Measurements from ENCODE around the gene LANCL1.
"Not testable (repeated sequence)": the region's sequence is repeated elsewhere in the genome, so short reads cannot be mapped to it uniquely, and the experiment has no call there.

LANCL1 gene

GRCh38 chr2:210460322-210461227, 16.0 kb downstream of the LANCL1 start:
- H3K4me3 ChIP-seq (ENCODE audit: low read depth, low read length) = no peak overlapping the region

DNA sequence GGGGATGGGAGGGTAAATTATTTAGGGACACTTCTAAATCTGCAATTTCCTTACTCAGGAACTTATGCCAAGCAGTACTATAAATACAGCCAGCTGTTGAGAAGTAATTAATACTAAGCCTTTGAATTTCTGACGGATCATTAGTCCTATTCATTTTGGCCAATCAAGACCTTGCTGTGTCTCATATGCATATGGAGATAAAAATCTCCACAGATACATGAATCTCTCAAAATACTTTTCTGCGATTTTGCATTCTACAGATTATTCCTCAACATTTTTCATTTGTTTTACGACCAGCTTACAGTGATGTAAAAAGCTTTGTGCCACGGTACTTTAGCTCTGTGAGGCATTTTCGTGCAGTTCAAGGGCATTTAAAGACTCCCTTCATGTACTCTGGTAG, 16.7 kb downstream of the LANCL1 start:
- H3K4me3 ChIP-seq (ENCODE audit: low read depth, low read length) = no peak overlapping the region

- H3K4me3 ChIP-seq (ENCODE audit: low read depth, low read length) = no peak overlapping the region
Observed at GRCh38 chr2:210459407-210459806, 17.2 kb downstream of the LANCL1 start.

- no peak overlapping the region for H3K4me3 ChIP-seq (ENCODE audit: low read depth, low read length)
Observed at GRCh38 chr2:210458395-210458794, 18.2 kb downstream of the LANCL1 start.

DNA sequence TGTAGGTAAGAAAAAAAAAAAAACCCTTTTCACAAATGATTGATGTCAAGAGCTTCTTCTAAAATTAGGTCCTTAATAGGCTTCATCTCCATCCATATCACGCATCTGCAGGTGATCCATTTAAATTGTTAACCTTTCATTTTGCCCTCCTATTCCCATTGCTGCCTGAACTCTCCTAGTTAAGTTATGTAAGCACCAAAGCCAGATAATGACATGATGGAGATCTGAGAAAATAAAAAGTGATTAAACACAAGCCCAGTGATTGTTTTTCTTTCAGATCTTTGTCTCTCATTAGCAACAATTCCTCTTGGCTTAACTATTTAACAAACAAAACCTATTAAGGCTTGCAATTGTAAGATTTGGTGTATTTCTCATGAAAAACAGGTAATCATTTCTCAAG, 20.0 kb downstream of the LANCL1 start:
- no peak overlapping the region for H3K4me3 ChIP-seq (ENCODE audit: low read depth, low read length)

DNA sequence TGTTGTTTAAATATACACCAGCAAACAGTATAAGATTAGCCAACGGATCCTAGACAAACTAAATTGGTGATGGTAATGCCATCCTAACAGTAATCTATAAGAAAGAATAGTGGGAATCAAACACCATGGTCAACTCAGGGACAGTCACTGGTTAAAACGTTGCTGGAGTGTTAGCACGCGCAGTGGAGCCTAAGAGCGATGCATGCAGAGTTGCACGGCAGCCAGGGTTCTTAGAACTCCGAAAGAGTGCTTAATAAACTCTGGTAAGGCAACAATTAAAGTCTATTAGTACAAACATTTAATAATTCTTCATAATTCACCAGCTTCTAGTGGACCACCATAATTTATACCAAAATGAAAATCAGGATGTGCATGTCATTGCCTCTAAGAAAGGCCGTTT, 22.2 kb downstream of the LANCL1 start:
- no peak overlapping the region for H3K4me3 ChIP-seq (ENCODE audit: low read depth, low read length)

GRCh38 chr2:210452194-210452593, 24.4 kb downstream of the LANCL1 start:
- no peak overlapping the region for H3K4me3 ChIP-seq (ENCODE audit: low read depth, low read length)

- H3K4me3 ChIP-seq (ENCODE audit: low read depth, low read length) = not testable (repeated sequence)
Observed at GRCh38 chr2:210450942-210451341, 25.6 kb downstream of the LANCL1 start.

DNA sequence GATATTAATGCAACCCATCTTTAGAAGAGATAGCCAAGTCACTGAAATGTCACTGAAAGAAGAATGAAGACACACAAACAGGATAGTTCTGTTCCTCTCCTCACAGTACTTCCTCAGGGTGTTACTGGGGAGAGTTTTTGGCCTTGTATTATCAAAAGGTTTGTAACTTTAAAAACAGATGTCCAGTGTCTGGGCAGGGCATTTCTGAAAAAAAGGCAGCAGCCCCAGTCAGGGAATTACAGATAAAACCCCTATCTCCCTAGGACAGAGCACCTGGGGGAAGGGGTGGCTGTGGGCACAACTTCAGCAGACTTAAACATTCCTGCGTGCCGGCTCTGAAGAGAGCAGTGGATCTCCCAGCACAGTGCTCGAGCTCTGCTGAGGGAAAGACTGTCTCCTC, 30.8 kb downstream of the LANCL1 start:
- no peak overlapping the region for H3K4me3 ChIP-seq (ENCODE audit: low read depth, low read length)

- no peak overlapping the region for H3K4me3 ChIP-seq (ENCODE audit: low read depth, low read length)
Observed at GRCh38 chr2:210445116-210445707, 31.3 kb downstream of the LANCL1 start.

GRCh38 chr2:210443527-210443926, 33.0 kb downstream of the LANCL1 start:
- no peak overlapping the region for H3K4me3 ChIP-seq (ENCODE audit: low read depth, low read length)

DNA sequence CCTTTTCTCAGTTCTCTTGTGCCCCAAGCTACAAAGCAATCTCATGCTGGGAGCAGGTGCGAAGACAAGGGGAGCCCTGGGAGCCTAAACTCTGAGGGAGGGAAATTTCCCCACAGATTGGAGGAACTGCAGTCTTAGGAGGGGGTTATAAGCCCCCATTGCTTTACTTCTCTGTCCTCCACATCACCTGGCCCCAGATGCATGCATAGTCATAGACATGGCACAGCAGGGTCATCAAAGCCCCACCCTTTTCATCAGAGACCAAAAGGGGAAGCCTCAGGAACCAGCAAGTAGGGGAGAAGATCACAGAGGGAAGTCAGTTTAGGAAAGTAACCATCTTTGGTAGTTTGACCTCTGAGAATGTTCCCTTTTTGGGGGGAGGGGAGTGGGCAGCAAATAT, 33.7 kb downstream of the LANCL1 start:
- H3K4me3 ChIP-seq (ENCODE audit: low read depth, low read length) = no peak overlapping the region

GRCh38 chr2:210442457-210442856, 34.1 kb downstream of the LANCL1 start:
- no peak overlapping the region for H3K4me3 ChIP-seq (ENCODE audit: low read depth, low read length)

DNA sequence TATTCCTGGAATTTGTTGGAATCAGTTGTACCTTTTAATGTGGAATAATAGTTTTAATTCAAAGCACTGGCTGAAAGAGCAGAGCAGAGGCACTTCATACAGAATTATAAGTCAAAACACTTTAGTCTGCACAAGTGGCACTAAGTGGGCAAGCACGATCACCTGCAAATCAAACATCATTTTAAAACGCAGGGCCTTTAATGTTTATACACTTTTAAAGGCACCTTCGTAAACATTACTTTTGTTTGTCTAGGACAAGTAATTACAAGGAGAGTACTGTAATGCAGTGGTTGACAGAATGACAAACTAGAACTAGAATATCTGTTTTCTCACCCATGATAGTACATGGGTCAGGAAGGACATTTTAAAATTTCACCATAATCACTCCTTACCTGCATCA, 36.4 kb downstream of the LANCL1 start:
- no peak overlapping the region for H3K4me3 ChIP-seq (ENCODE audit: low read depth, low read length)

GRCh38 chr2:210435439-210435838, 41.1 kb downstream of the LANCL1 start:
- H3K4me3 ChIP-seq (ENCODE audit: low read depth, low read length) = no peak overlapping the region

DNA sequence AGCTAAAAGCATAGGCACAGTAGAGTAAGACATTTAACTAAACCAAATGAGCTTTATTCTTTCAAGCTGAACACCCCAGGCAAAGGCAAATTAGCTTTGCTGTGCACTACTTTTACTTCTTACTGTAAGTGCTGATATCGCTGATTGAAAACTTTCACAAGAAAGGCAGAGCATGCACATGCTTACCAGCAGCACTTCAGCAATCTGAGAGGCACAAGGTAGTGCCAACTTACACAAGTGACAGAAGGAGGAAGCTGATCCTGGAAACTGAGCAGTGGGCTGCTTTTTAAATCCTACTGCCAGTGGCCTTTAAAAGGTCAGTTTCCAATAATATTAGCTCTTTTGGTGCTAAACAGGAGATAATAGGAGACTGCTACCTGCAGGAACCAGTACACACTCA, 43.9 kb downstream of the LANCL1 start:
- no peak overlapping the region for H3K4me3 ChIP-seq (ENCODE audit: low read depth, low read length)

GRCh38 chr2:210429403-210430137, 47.0 kb downstream of the LANCL1 start:
- no peak overlapping the region for H3K4me3 ChIP-seq (ENCODE audit: low read depth, low read length)

- no peak overlapping the region for H3K4me3 ChIP-seq (ENCODE audit: low read depth, low read length)
Observed at GRCh38 chr2:210428393-210429179, 48.0 kb downstream of the LANCL1 start.

DNA sequence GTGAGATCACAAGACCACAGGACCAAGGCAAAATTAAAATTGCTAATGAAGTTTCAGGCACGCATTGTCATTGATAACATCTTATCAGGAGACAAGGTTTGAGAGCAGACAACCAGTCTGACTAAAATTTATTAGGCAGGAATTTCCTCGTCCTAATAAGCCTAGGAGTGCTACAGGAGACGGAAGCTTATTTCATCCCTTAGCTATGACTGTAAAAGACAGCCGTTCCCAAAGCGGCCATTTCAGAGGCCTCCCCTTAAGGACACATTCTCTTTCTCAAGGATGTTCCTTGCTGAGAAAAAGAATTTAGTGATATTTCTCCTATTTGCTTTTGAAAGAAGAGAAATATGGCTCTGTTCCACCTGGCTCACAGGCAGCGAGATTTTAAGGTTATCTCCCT, 49.2 kb downstream of the LANCL1 start:
- H3K4me3 ChIP-seq (ENCODE audit: low read depth, low read length) = not testable (repeated sequence)

GRCh38 chr2:210422366-210422765, 54.2 kb downstream of the LANCL1 start:
- no peak overlapping the region for H3K4me3 ChIP-seq (ENCODE audit: low read depth, low read length)

DNA sequence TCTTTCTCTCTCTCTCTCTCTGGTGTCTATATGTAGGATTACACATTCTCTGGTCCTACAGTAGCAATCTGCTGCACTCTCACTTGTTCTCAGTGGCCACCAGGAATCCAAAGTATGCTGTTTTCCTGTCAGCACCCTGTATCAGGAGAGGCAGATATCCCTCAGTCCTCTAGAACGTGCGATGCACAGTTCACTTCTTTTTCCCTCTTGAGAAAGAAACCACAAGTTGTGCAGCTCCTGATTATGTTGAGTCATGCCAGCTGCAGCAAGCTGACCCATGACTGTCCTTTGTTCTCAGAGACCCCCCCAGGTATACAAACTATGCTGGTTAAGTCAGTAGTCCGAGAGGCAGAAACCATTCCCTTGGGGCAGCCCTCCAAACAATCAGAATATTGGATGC, 54.6 kb downstream of the LANCL1 start:
- no peak overlapping the region for H3K4me3 ChIP-seq (ENCODE audit: low read depth, low read length)

Data from iPS-11a (cell line).